Panc1 (cell line): ENCODE measurements around the gene PPP4R1. TPM values are rescaled to one million over a fixed set of nuclear protein-coding genes. Genes with fewer than 3 reads are reported as not detected.

Experiments used
- ATAC-seq: fragments of 200-7000 bp; cut with Tn5 transposase; 2 replicates; pipeline ENCODE4 v1.9.1; 2020; ENCODE audit warnings: mild to moderate bottlenecking, moderate library complexity
- BruUV-seq: library from RNA; stranded (reverse); fragments of 400-500 nt; replicated peaks from 2 replicates; lab custom pipeline; 2021; lab: Mats Ljungman, UMichigan
- CTCF ChIA-PET: fragments of 300-600 bp; sonication (Branson Sonifier 250); formaldehyde crosslinking; loops from one replicate; lab custom pipeline; 2022; ENCODE audit warnings: antibody characterized with exemption; lab: Charles Lee
- POLR2A ChIA-PET: fragments of 300-600 bp; sonication (Branson Sonifier 250); formaldehyde crosslinking; loops from one replicate; lab custom pipeline; 2022; ENCODE audit warnings: antibody characterized with exemption; lab: Charles Lee
- DNase-seq: peaks from one replicate; pipeline ENCODE4 v3.0.0-alpha.2; 2010; ENCODE audit warnings: low read depth, low spot score
- H3K27ac ChIP-seq: 2 replicates; pipeline ENCODE4 v1.5.1; 2011; ENCODE audit warnings: mild to moderate bottlenecking, low read length, inconsistent platforms
- H3K27me3 ChIP-seq: fragments of 200-500 bp; sonication (Bioruptor generic); 2 replicates; pipeline ENCODE4 v1.6.0; 2014; ENCODE audit warnings: low read length, inconsistent platforms; ENCODE audit not compliant: control insufficient read depth, insufficient read depth
- H3K36me3 ChIP-seq: fragments of 200-500 bp; sonication (Bioruptor generic); 2 replicates; pipeline ENCODE4 v1.5.1; 2014; ENCODE audit warnings: inconsistent platforms, mild to moderate bottlenecking, low read length, moderate library complexity; ENCODE audit not compliant: control insufficient read depth, insufficient read depth
- H3K4me1 ChIP-seq: 2 replicates; pipeline ENCODE4 v1.5.1; 2011; ENCODE audit warnings: inconsistent platforms, mild to moderate bottlenecking, low read length, moderate library complexity; ENCODE audit not compliant: control insufficient read depth, insufficient read depth
- H3K4me3 ChIP-seq, 2 experiments: 2 replicates each; pipeline ENCODE4 v1.5.1; 2011 to 2012; ENCODE audit warnings: low read depth in 2 of 2, low read length in 2 of 2, mild to moderate bottlenecking in 2 of 2, inconsistent platforms in 1 of 2, moderate library complexity in 1 of 2
- H3K9me3 ChIP-seq: fragments of 200-500 bp; sonication (Bioruptor generic); 2 replicates; pipeline ENCODE4 v1.5.1; 2014; ENCODE audit warnings: low read depth, mild to moderate bottlenecking, inconsistent platforms, low read length, moderate library complexity; ENCODE audit not compliant: control insufficient read depth, insufficient read depth
- CTCF ChIP-seq: fragments of 450-650 bp; IDR thresholded peaks from 2 replicates; pipeline ENCODE4 v1.5.1; 2017; ENCODE audit warnings: mild to moderate bottlenecking
- POLR2AphosphoS5 ChIP-seq: IDR thresholded peaks from 2 replicates; pipeline ENCODE4 v1.6.1; 2012; ENCODE audit warnings: mild to moderate bottlenecking, low read depth, low read length, moderate library complexity
- REST ChIP-seq, 2 experiments: IDR thresholded peaks; 2 replicates each; pipeline ENCODE4 v1.6.1; 2011 to 2012; ENCODE audit warnings: low read depth in 2 of 2, control low read depth in 1 of 2, low read length in 1 of 2, mild to moderate bottlenecking in 1 of 2, moderate library complexity in 1 of 2; ENCODE audit not compliant: insufficient read depth in 1 of 2
- SIN3A ChIP-seq: IDR thresholded peaks from 2 replicates; pipeline ENCODE4 v1.6.1; 2012; ENCODE audit warnings: low read depth, mild to moderate bottlenecking, low read length, moderate library complexity, borderline replicate concordance; ENCODE audit not compliant: insufficient read depth
- TCF7L2 ChIP-seq: IDR thresholded peaks from 2 replicates; pipeline ENCODE4 v1.6.1; 2011; ENCODE audit warnings: mild to moderate bottlenecking, low read depth, low read length, inconsistent platforms
- in situ Hi-C: cut with HindIII; loops from 2 replicates; pipeline ENCODE4 v1.10.0; 2016; ENCODE audit warnings: low sequenced_read_pairs, low pct_unique_long_range_greater_than_20kb
- intact Hi-C: fragments of 100-400 bp; cut with micrococcal nuclease; formaldehyde crosslinking; loops from one replicate; pipeline ENCODE4 v1.10.0; 2022; ENCODE audit not compliant: unreplicated experiment
- total RNA-seq: library from RNA; stranded (reverse); gene quantifications from one replicate; pipeline ENCODE4 v1.2.1, GENCODE V29; 2021; ENCODE audit not compliant: unreplicated experiment

Gene PPP4R1
- total RNA-seq, 1 experiment from 2014 or later: 80.6 TPM

GRCh38 chr18:9542924-9543323 lies 71.4 kb downstream of the PPP4R1 start:
- no TSS peak for BruUV-seq
- no peak for ATAC-seq
- POLR2A ChIA-PET: no interaction called here
- intact Hi-C loops: no loop called here
- H3K27ac ChIP-seq: no peak overlapping the region
- H3K9me3 ChIP-seq: no peaks in the 10 kb centered on the region
- H3K27me3 ChIP-seq: no peaks in the 10 kb centered on the region
- CTCF ChIA-PET: no interaction called here
- DNase-seq: no peak
- no peak overlapping the region for H3K4me3 ChIP-seq
- in situ Hi-C loops: no loop called here
- no peaks in the 10 kb centered on the region for H3K4me1 ChIP-seq
- TF ChIP-seq TCF7L2 (no peak), REST (IDR thresholded peaks at IDR 0.05; ENCODE audit: insufficient read depth in 1 of 2, low read depth in 2 of 2, low read length in 1 of 2) (no peak), SIN3A (no peak), CTCF (no peak), POLR2AphosphoS5 (no peak)
- H3K36me3 ChIP-seq: peaks cover 10% of the 10 kb centered on the region; the same call in 1 of the 2 replicates

GRCh38 chr18:9539938-9540337 lies 74.4 kb downstream of the PPP4R1 start:
- TF ChIP-seq REST (IDR thresholded peaks at IDR 0.05; ENCODE audit: insufficient read depth in 1 of 2, low read depth in 2 of 2, low read length in 1 of 2) (no peak), CTCF (no peak), POLR2AphosphoS5 (no peak), TCF7L2 (no peak), SIN3A (no peak)
- Histone ChIP-seq H3K27me3 (no peaks in the 10 kb centered on the region), H3K4me3 (no peak overlapping the region), H3K27ac (no peak overlapping the region), H3K4me1 (no peaks in the 10 kb centered on the region), H3K36me3 (no peaks in the 10 kb centered on the region), H3K9me3 (no peaks in the 10 kb centered on the region)
- ATAC-seq (no peak; the same call in 1 of the 2 replicates), DNase-seq (no peak)
- intact Hi-C loops (no loop called here), in situ Hi-C loops (no loop called here)
- BruUV-seq: no TSS peak
- ChIA-PET CTCF (no interaction called here), POLR2A (no interaction called here)
